Skeletal muscle tissue (tissue), 4 donors: Measurements from ENCODE around the gene POC1B. TPM values are rescaled to one million over a fixed set of nuclear protein-coding genes. Genes with fewer than 3 reads are reported as not detected.

Experiments
- H3K27ac ChIP-seq: one replicate; pipeline ENCODE4 v1.7.0; 2013; ENCODE audit warnings: mild to moderate bottlenecking, low read depth, low read length, inconsistent platforms
- H3K27me3 ChIP-seq, 3 donors: one replicate each; pipeline ENCODE4 v1.7.0; 2013; ENCODE audit warnings: low read length in 3 of 3; ENCODE audit not compliant: control insufficient read depth in 3 of 3, insufficient read depth in 3 of 3
- H3K36me3 ChIP-seq, 3 donors: one replicate each; pipeline ENCODE4 v1.7.0; 2013; ENCODE audit warnings: low read length in 3 of 3; ENCODE audit not compliant: control insufficient read depth in 3 of 3, insufficient read depth in 3 of 3
- H3K4me1 ChIP-seq, 3 donors: one replicate each; pipeline ENCODE4 v1.7.0; 2013; ENCODE audit warnings: low read length in 3 of 3, mild to moderate bottlenecking in 3 of 3; ENCODE audit not compliant: control insufficient read depth in 3 of 3, insufficient read depth in 3 of 3
- H3K4me3 ChIP-seq, 3 donors: one replicate each; pipeline ENCODE4 v1.7.0; 2013; ENCODE audit warnings: low read length in 3 of 3
- H3K9ac ChIP-seq, 3 donors: one replicate each; pipeline ENCODE4 v1.7.0; 2013; ENCODE audit warnings: low read length in 3 of 3, mild to moderate bottlenecking in 3 of 3, moderate library complexity in 2 of 3, low read depth in 1 of 3
- H3K9me3 ChIP-seq, 3 donors: one replicate each; pipeline ENCODE4 v1.7.0; 2013; ENCODE audit warnings: low read length in 3 of 3; ENCODE audit not compliant: control insufficient read depth in 3 of 3
- total RNA-seq: library from RNA; depleted of rRNA; stranded (reverse); fragments of >200 nt; gene quantifications from one replicate; pipeline ENCODE4 v1.2.3, GENCODE V29; 2014
- donor health status: Osteomylitis.

POC1B gene
- total RNA-seq, 1 donor from 2014 or later: 36.5 TPM

GRCh38 chr12:89501793-89502192, 24.1 kb downstream of the POC1B start:
- H3K36me3 ChIP-seq: no peaks in the 10 kb centered on the region
- H3K4me1 ChIP-seq: no peaks in the 10 kb centered on the region
- H3K9ac ChIP-seq: no peak overlapping the region
- no peaks in the 10 kb centered on the region for H3K27me3 ChIP-seq
- H3K9me3 ChIP-seq: no peaks in the 10 kb centered on the region
- H3K27ac ChIP-seq: no peak overlapping the region
- H3K4me3 ChIP-seq: no peak overlapping the region

- Histone ChIP-seq H3K9me3 (no peaks in the 10 kb centered on the region), H3K9ac (no peak overlapping the region), H3K4me1 (no peaks in the 10 kb centered on the region), H3K4me3 (no peak overlapping the region), H3K27me3 (no peaks in the 10 kb centered on the region), H3K36me3 (no peaks in the 10 kb centered on the region), H3K27ac (no peak overlapping the region)
These were observed 26.0 kb downstream of the POC1B start for GRCh38 chr12:89499857-89500256.

- H3K36me3 ChIP-seq: no peaks in the 10 kb centered on the region
- no peaks in the 10 kb centered on the region for H3K27me3 ChIP-seq
- H3K9me3 ChIP-seq: no peaks in the 10 kb centered on the region
- no peak overlapping the region for H3K9ac ChIP-seq
- H3K4me1 ChIP-seq: no peaks in the 10 kb centered on the region
- no peak overlapping the region for H3K4me3 ChIP-seq
- no peak overlapping the region for H3K27ac ChIP-seq
These were observed 28.4 kb downstream of the POC1B start for GRCh38 chr12:89497467-89497866.

GRCh38 chr12:89497005-89497404, 28.8 kb downstream of the POC1B start:
- Histone ChIP-seq H3K9me3 (no peaks in the 10 kb centered on the region), H3K36me3 (no peaks in the 10 kb centered on the region), H3K4me3 (no peak overlapping the region), H3K27ac (no peak overlapping the region), H3K27me3 (no peaks in the 10 kb centered on the region), H3K9ac (no peak overlapping the region), H3K4me1 (no peaks in the 10 kb centered on the region)

- Histone ChIP-seq H3K4me3 (no peak overlapping the region), H3K4me1 (no peaks in the 10 kb centered on the region), H3K36me3 (peaks cover 0 to 7% (median 6%) of the 10 kb centered on the region in 3 donors), H3K9ac (no peak overlapping the region), H3K27ac (no peak overlapping the region), H3K27me3 (no peaks in the 10 kb centered on the region), H3K9me3 (no peaks in the 10 kb centered on the region)
These were observed 31.2 kb downstream of the POC1B start for GRCh38 chr12:89494411-89495231.

GRCh38 chr12:89493670-89494302, 32.1 kb downstream of the POC1B start:
- H3K36me3 ChIP-seq: peaks cover 0 to 11% (median 6%) of the 10 kb centered on the region in 3 donors
- H3K9me3 ChIP-seq: no peaks in the 10 kb centered on the region

GRCh38 chr12:89492883-89493282, 33.0 kb downstream of the POC1B start:
- Histone ChIP-seq H3K4me1 (no peaks in the 10 kb centered on the region), H3K9me3 (no peaks in the 10 kb centered on the region), H3K4me3 (no peak overlapping the region), H3K27me3 (no peaks in the 10 kb centered on the region), H3K27ac (no peak overlapping the region), H3K9ac (no peak overlapping the region), H3K36me3 (peaks cover 0 to 11% (median 6%) of the 10 kb centered on the region in 3 donors)

More at GRCh38 chr12:89493670-89494302, 32.1 kb downstream of the POC1B start:
- H3K4me1 ChIP-seq: no peaks in the 10 kb centered on the region
- H3K9ac ChIP-seq: no peak overlapping the region
- no peak overlapping the region for H3K4me3 ChIP-seq
- H3K27ac ChIP-seq: no peak overlapping the region
- H3K27me3 ChIP-seq: no peaks in the 10 kb centered on the region

- peaks cover 3 to 17% (median 15%) of the 10 kb centered on the region in 3 donors for H3K36me3 ChIP-seq
These were observed 34.9 kb downstream of the POC1B start for GRCh38 chr12:89490922-89491321.

GRCh38 chr12:89486264-89486663, 39.6 kb downstream of the POC1B start:
- H3K4me1 ChIP-seq: peaks cover 0 to 3% (median 0%) of the 10 kb centered on the region in 3 donors
- no peaks in the 10 kb centered on the region for H3K9me3 ChIP-seq
- H3K9ac ChIP-seq: no peak overlapping the region
- H3K4me3 ChIP-seq: no peak overlapping the region
- H3K36me3 ChIP-seq: peaks cover 3 to 21% (median 15%) of the 10 kb centered on the region in 3 donors
- no peak overlapping the region for H3K27ac ChIP-seq
- no peaks in the 10 kb centered on the region for H3K27me3 ChIP-seq

More at GRCh38 chr12:89490922-89491321, 34.9 kb downstream of the POC1B start:
- H3K9ac ChIP-seq: no peak overlapping the region
- H3K27me3 ChIP-seq: no peaks in the 10 kb centered on the region
- H3K9me3 ChIP-seq: no peaks in the 10 kb centered on the region
- H3K27ac ChIP-seq: no peak overlapping the region
- no peaks in the 10 kb centered on the region for H3K4me1 ChIP-seq
- H3K4me3 ChIP-seq: no peak overlapping the region

GRCh38 chr12:89484470-89484869, 41.4 kb downstream of the POC1B start:
- H3K36me3 ChIP-seq: peaks cover 3 to 15% (median 6%) of the 10 kb centered on the region in 3 donors
- no peak overlapping the region for H3K27ac ChIP-seq
- H3K9ac ChIP-seq: no peak overlapping the region
- no peaks in the 10 kb centered on the region for H3K27me3 ChIP-seq
- peaks cover 0 to 3% (median 0%) of the 10 kb centered on the region in 3 donors for H3K4me1 ChIP-seq
- H3K9me3 ChIP-seq: no peaks in the 10 kb centered on the region
- no peak overlapping the region for H3K4me3 ChIP-seq
